Keratinocyte (primary cell): ENCODE results near the gene PDZD2. TPM values are rescaled to one million over a fixed set of nuclear protein-coding genes. Genes with fewer than 3 reads are reported as not detected.

ENCODE experiments used
- DNase-seq: peaks from one replicate; pipeline ENCODE4 v3.0.0-alpha.2; 2011; ENCODE audit warnings: low read depth, missing footprints, low spot score
- FAIRE-seq: peaks from 2 replicates; lab custom pipeline; 2011; peaks lifted over from hg19 to GRCh38; lab: Jason Lieb, UNC
- H2AFZ ChIP-seq: 2 replicates; pipeline ENCODE4 v1.6.0; 2012; ENCODE audit warnings: low read length, control low read depth, inconsistent platforms; ENCODE audit not compliant: control insufficient read depth
- H3K27ac ChIP-seq: 2 replicates; pipeline ENCODE4 v1.5.1; 2011; ENCODE audit warnings: low read length; ENCODE audit not compliant: control insufficient read depth, insufficient read depth
- H3K27me3 ChIP-seq: 3 replicates; pipeline ENCODE4 v1.6.0; 2011; ENCODE audit warnings: low read length; ENCODE audit not compliant: control insufficient read depth, insufficient read depth; ENCODE audit errors: extremely low read depth
- H3K36me3 ChIP-seq, 2 experiments: 2 replicates in 1 of 2; 3 replicates in 1 of 2; pipeline ENCODE4 v1.5.1; 2011; ENCODE audit warnings: low read length in 2 of 2, mild to moderate bottlenecking in 1 of 2; ENCODE audit not compliant: control insufficient read depth in 2 of 2, insufficient read depth in 2 of 2; ENCODE audit errors: extremely low read depth in 1 of 2
- H3K4me1 ChIP-seq: 3 replicates; pipeline ENCODE4 v1.5.1; 2011; ENCODE audit warnings: low read length; ENCODE audit not compliant: control insufficient read depth, insufficient read depth; ENCODE audit errors: extremely low read depth
- H3K4me2 ChIP-seq: 3 replicates; pipeline ENCODE4 v1.6.0; 2011; ENCODE audit warnings: low read depth, low read length; ENCODE audit not compliant: control insufficient read depth, insufficient read depth; ENCODE audit errors: extremely low read depth
- H3K4me3 ChIP-seq, 3 experiments: fragments of 200-600 bp in 1 of 3; sonication (generic) in 1 of 3; 2 replicates in 2 of 3; 3 replicates in 1 of 3; pipeline ENCODE4 v1.5.1; 2011 to 2016; ENCODE audit warnings: low read length in 3 of 3, mild to moderate bottlenecking in 3 of 3, control low read depth in 2 of 3, inconsistent platforms in 1 of 3, low read depth in 1 of 3, mixed read lengths in 1 of 3, mixed run types in 1 of 3, moderate library complexity in 1 of 3; ENCODE audit not compliant: control insufficient read depth in 2 of 3, insufficient read depth in 2 of 3; ENCODE audit errors: extremely low read depth in 1 of 3
- H3K79me2 ChIP-seq: 2 replicates; pipeline ENCODE4 v1.6.0; 2012; ENCODE audit warnings: low read length; ENCODE audit not compliant: control insufficient read depth, insufficient read depth
- H3K9ac ChIP-seq: 3 replicates; pipeline ENCODE4 v1.6.0; 2011; ENCODE audit warnings: low read length; ENCODE audit not compliant: control insufficient read depth, insufficient read depth; ENCODE audit errors: extremely low read depth
- H3K9me1 ChIP-seq: 3 replicates; pipeline ENCODE4 v1.6.0; 2011; ENCODE audit warnings: low read length; ENCODE audit not compliant: control insufficient read depth, insufficient read depth; ENCODE audit errors: extremely low read depth
- H3K9me3 ChIP-seq: 2 replicates; pipeline ENCODE4 v1.5.1; 2012; ENCODE audit warnings: low read depth, low read length; ENCODE audit not compliant: control insufficient read depth
- H4K20me1 ChIP-seq: 3 replicates; pipeline ENCODE4 v1.6.0; 2011; ENCODE audit warnings: low read length; ENCODE audit not compliant: control insufficient read depth, insufficient read depth; ENCODE audit errors: extremely low read depth
- EZH2 ChIP-seq: IDR thresholded peaks from one replicate; pipeline ENCODE4 v1.6.1; 2012; ENCODE audit warnings: inconsistent platforms, mild to moderate bottlenecking, low read length, moderate library complexity
- dilution Hi-C: fragments of 300-500 bp; cut with MboI; formaldehyde crosslinking; loops from one replicate; pipeline ENCODE4 v1.7.0; 2020; ENCODE audit warnings: low sequenced_read_pairs; ENCODE audit not compliant: extremely low pct_ligation_motif_present
- polyA plus RNA-seq, 5 experiments: library from polyadenylated mRNA; depleted of rRNA in 3 of 5; stranded (reverse) in 3 of 5; stranded (forward) in 1 of 5; unstranded in 1 of 5; fragments of >200 nt; gene quantifications; 1 replicate in 1 of 5; 2 replicates in 3 of 5; 3 replicates in 1 of 5; pipeline versions ENCODE4 v1.2.1 to v1.2.3, GENCODE V29; 2011 to 2012; ENCODE audit warnings: missing spikeins in 2 of 5, low read depth in 1 of 5, low replicate concordance in 1 of 5
- TF ChIP-seq, protein P1 (sequence below), 3 experiments: IDR thresholded peaks in 1 of 3; conservative IDR thresholded peaks in 1 of 3; optimal IDR thresholded peaks in 1 of 3; 2 replicates in 2 of 3; 3 replicates in 1 of 3; pipeline versions ENCODE3 to v1.5.1; 2011; ENCODE audit warnings: low read length in 3 of 3, mild to moderate bottlenecking in 3 of 3, moderate library complexity in 2 of 3, control low read depth in 1 of 3, inconsistent platforms in 1 of 3; ENCODE audit not compliant: insufficient read depth in 2 of 3; ENCODE audit errors: extremely low read depth in 1 of 3

The PDZD2 gene
- polyA plus RNA-seq, 1 donor (not counting 4 experiments of a cell fraction or from before 2014, with no cell fraction given) = 7.3 TPM

DNA sequence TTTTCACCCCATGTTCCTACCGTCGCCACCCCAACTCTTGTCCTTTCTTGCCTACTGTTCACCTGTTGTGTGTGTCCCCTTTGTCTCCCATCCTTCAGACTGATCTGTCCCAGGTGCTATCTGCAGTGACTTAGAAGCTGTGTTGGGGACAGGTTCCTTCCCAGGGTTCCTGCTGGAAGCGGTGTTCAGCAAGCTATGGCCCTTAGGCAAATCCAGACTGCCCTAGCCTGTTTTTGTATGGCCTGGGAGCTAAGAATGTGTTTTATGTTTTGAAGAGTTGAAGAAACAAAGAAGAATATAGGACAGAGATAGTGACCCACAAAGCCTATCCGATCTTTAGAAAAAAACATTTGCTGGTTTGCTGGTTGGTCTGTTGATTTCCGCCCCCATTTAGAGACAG lies 298.8 kb downstream of the PDZD2 start:
- H3K4me3 ChIP-seq = peak overlapping the region; percentile 29 to 71 (median 70)
- peak overlapping the region; percentile 81 for H3K9ac ChIP-seq
- peak overlapping the region; percentile 95 for H3K4me2 ChIP-seq
- FAIRE-seq (peak; percentile 44), DNase-seq (no peak)
- H3K4me1 ChIP-seq = peaks cover 68% of the 10 kb centered on the region
- H3K9me3 ChIP-seq = no peaks in the 10 kb centered on the region
- no peaks in the 10 kb centered on the region for H3K36me3 ChIP-seq
- H3K79me2 ChIP-seq = peaks cover 9% of the 10 kb centered on the region
- H3K27me3 ChIP-seq = no peaks in the 10 kb centered on the region
- peak overlapping the region; percentile 80 for H3K27ac ChIP-seq
- dilution Hi-C loops = no loop called here
- H2AFZ ChIP-seq = no peak overlapping the region
- H3K9me1 ChIP-seq = no peaks in the 10 kb centered on the region
- H4K20me1 ChIP-seq = no peaks in the 10 kb centered on the region
- TF ChIP-seq, protein P1, sequence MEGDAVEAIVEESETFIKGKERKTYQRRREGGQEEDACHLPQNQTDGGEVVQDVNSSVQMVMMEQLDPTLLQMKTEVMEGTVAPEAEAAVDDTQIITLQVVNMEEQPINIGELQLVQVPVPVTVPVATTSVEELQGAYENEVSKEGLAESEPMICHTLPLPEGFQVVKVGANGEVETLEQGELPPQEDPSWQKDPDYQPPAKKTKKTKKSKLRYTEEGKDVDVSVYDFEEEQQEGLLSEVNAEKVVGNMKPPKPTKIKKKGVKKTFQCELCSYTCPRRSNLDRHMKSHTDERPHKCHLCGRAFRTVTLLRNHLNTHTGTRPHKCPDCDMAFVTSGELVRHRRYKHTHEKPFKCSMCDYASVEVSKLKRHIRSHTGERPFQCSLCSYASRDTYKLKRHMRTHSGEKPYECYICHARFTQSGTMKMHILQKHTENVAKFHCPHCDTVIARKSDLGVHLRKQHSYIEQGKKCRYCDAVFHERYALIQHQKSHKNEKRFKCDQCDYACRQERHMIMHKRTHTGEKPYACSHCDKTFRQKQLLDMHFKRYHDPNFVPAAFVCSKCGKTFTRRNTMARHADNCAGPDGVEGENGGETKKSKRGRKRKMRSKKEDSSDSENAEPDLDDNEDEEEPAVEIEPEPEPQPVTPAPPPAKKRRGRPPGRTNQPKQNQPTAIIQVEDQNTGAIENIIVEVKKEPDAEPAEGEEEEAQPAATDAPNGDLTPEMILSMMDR (optimal IDR thresholded peaks at IDR 0.05 in 1 of 3, IDR thresholded peaks at IDR 0.05 in 1 of 3, conservative IDR thresholded peaks at IDR 0.05 in 1 of 3; ENCODE audit: extremely low read depth in 1 of 3, insufficient read depth in 2 of 3, low read length in 3 of 3) = no peak
- no peak for TF ChIP-seq EZH2

GRCh38 chr5:31939151-31939550 lies 300.2 kb downstream of the PDZD2 start:
- H3K27ac ChIP-seq = peak overlapping the region; percentile 80
- H3K36me3 ChIP-seq = no peaks in the 10 kb centered on the region
- no peaks in the 10 kb centered on the region for H4K20me1 ChIP-seq
- DNase-seq = no peak
- TF ChIP-seq, protein P1 (optimal IDR thresholded peaks at IDR 0.05 in 1 of 3, IDR thresholded peaks at IDR 0.05 in 1 of 3, conservative IDR thresholded peaks at IDR 0.05 in 1 of 3; ENCODE audit: extremely low read depth in 1 of 3, insufficient read depth in 2 of 3, low read length in 3 of 3) = no peak
- TF ChIP-seq EZH2 = no peak
- peak overlapping the region; percentile 24 for H3K9ac ChIP-seq
- H3K4me3 ChIP-seq = no peak overlapping the region
- peaks cover 11% of the 10 kb centered on the region for H3K79me2 ChIP-seq
- H3K9me3 ChIP-seq = no peaks in the 10 kb centered on the region
- peak; percentile 62 for FAIRE-seq
- no peak overlapping the region for H2AFZ ChIP-seq
- H3K27me3 ChIP-seq = no peaks in the 10 kb centered on the region
- no peaks in the 10 kb centered on the region for H3K9me1 ChIP-seq
- H3K4me1 ChIP-seq = peaks cover 71% of the 10 kb centered on the region
- H3K4me2 ChIP-seq = peak overlapping the region; percentile 7
- dilution Hi-C loops = no loop called here
